Mesenchymal stem cell (in vitro differentiated cells and primary cell): Measurements from ENCODE around the gene HOXC13. TPM values are rescaled to one million over a fixed set of nuclear protein-coding genes. Genes with fewer than 3 reads are reported as not detected.

Source experiments
- small RNA-seq: library from polyadenylated mRNA; stranded (forward); fragments of <200 nt; extraction: miRNeasy Mini kit (QIAGEN cat#:217004); gene quantifications from one replicate; pipeline ENCODE3, GENCODE V24; 2013; ENCODE audit warnings: low read depth

HOXC13 gene

Small RNA genes lying within 50 kb of the gene (small RNA-seq; reads per million reads assigned to genes)
- gene AC012531.3, result not detected
- gene AC012531.4, result not detected
- gene MIR196A2, result 67.3 reads per million, percentile 91 among the genes with 10 or more reads in this experiment
- gene RF01905, result not detected
- gene RF01906, result not detected
